NCI-H1417 treated with DMSO at 0.1 percent for 48 hours (cell line): ENCODE measurements around the gene PPFIA2.
A peak's percentile ranks its signal among the peaks of the same experiment; 100 is the strongest.

ENCODE experiments used
- DNase-seq: peaks from one replicate; lab custom pipeline; 2025; lab: John Stamatoyannopoulos, UW

Gene PPFIA2

DNA sequence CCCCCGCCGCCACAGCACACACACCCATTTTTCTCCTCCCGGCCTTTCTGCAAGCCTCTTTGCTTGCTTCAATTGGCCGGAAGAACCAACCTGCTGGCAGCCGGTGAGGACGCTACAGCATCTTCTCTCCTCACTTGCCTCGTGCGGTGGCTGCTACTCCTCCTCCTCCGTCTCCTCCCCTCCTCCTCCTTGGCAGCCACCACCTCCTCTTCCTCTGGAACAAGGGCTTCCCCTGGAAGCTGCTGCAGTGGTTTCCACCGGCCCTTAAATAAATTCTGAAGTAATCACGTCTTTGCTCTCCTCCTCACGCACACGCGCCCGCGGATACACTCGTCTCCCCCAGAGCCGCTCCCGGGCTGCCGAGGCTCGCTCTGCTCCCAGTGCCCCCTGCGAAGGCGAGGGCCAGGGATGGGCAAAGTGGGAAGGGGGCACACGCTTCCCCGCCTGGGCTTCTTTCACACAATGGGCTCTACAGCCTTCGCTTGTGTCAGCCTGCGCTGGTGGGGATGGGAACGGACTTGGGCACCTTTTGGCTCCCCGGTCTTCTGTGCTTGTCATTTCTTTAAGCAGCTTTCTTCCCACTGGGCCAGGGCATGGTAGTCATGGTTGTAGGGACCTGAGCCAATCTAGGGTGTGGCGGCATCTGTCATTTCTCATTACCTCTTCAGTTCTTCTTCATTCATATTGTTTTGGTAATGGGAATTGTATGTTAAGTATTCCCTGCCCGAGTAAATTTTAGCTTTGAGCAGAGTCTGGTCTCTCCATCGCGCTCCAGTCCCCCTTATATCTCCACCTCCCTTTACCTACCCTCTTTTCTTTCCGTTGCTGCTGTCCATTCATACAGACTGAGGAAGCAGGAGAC, at the start of gene PPFIA2:
TSS of gene PPFIA2 (minus strand) at position 161 of the 862 bp plus-strand sequence.
- peak; percentile 58 for DNase-seq

DNA sequence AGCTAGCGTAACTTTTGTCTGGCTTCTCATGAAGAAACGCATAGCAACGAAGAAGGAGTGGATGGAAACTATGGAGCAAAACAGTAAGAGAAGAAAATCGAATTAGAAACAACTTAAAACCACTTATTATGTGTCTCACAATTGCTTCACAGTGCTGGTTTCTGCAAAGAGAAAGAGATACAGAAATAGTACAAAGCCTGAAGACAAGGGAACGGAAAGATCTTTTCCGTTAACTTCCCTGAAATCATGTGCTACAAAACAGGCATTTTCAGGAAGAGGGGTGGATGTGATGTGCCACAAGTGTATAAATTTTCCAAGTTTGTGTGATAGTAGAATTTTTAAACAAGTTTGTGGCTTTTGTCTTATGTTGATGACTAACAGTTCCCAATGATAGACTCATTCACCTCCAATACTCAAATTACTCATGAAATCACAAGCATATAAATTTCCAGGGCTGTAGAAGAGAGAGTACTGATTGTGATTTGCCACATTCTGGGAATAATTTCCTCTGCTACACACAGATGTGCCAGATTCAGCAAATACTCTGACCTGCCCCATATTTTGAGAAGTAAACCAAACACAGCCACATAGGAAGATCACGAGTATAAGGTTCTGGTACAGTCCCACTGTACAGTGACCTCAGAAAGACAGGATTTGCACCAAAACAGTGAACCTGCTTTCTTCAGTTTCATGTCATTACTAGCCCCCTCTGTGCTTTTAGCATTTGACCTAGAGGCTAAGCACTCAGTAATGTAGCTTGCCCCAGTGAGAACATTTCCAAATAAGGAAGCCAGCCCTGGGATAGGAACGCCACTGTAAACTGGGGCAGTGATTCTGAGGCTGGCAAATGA, 41.4 kb upstream of the PPFIA2 start:
- DNase-seq = no peak

DNA sequence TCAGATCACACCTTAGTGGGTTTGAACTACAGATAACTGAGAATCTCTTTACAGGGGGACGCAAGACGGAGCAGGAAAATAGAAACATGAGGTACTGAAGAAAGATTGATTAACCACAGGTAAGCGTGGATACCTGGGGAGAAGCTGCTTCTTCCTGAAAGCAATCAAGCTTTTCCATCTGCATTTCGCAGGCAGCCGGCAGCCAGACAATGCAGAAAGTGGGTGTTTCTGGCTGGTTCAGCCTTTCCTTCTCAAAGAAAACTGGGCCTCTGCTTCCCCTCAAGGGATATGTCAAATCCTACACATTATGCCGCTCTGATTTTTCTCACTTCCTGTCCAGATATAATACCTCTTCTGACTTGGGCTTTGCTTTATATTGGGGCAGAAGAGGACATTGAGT, 39.1 kb upstream of the PPFIA2 start:
- no peak for DNase-seq

DNA sequence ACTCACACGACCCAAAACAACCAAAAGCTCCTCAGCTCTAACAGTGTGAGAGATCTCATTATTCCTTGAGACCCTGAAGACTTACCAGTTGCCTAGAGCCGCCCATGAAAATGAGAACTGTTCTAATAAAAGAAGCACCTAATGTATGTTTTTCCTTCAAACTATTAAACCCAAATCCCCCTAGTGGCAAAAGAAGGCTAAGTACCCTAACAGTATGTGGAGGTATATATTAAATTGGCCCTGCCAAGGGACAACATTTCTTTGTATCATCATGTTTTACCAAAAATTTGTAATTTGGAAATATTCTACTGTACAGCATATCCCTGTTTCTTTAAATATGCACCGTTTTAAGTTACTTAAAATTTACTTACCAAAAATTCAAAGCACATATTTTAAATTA, 38.0 kb upstream of the PPFIA2 start:
- DNase-seq = no peak

DNA sequence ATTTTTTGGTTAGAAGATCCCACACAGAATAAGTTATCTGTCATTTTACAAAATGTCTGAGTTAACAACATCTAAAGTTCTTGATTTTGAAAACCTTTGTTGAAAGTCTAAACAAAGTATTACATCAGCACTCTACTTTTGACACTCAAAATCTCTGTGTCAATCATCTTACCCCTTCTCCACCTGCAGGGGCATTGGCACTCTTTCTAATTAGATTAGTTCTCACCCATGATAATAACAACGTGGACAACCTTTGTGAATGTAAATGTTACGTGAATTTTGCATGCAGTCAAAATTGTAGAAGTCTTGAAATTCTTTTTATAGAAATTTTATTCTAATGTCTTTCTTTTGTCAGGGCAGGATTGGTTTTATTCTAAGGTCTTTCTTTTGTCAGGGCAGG, 33.5 kb upstream of the PPFIA2 start:
- DNase-seq = no peak

DNA sequence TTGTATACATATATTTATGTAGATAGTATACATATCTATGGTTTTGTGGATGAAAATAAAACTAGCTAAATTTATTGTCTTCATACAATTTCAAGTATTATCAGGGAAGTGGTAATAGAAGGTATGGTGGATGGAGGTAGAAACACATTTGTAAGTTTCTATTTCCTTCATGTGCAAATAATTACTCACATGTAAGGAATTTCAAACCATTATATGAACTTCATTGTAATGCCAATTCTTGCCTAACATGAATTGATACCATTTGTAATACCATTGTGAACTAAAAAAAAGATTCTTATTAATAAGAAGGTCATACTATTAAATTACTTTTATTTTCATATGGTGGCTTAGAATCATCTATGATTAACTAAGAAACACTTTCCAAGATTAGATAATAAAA, 20.1 kb upstream of the PPFIA2 start:
- no peak for DNase-seq

DNA sequence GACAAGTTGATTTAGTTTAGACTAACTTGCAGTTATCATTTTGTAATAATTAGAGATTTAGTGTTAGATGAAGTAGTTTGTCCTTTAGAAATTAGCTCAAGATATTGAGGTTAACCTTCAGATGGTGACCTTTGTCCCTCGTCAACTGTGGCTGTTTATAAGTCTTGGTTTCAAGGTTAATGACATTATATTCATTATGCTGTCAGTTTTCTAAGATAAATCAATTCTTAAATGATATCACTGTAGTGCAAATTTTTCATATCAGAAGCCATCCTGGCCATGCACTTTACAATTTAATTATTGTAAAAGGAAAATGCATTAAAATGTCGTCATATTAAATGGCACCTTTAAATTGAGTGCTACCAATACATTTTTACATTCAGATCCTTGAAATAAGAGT, 19.6 kb upstream of the PPFIA2 start:
- DNase-seq = no peak

DNA sequence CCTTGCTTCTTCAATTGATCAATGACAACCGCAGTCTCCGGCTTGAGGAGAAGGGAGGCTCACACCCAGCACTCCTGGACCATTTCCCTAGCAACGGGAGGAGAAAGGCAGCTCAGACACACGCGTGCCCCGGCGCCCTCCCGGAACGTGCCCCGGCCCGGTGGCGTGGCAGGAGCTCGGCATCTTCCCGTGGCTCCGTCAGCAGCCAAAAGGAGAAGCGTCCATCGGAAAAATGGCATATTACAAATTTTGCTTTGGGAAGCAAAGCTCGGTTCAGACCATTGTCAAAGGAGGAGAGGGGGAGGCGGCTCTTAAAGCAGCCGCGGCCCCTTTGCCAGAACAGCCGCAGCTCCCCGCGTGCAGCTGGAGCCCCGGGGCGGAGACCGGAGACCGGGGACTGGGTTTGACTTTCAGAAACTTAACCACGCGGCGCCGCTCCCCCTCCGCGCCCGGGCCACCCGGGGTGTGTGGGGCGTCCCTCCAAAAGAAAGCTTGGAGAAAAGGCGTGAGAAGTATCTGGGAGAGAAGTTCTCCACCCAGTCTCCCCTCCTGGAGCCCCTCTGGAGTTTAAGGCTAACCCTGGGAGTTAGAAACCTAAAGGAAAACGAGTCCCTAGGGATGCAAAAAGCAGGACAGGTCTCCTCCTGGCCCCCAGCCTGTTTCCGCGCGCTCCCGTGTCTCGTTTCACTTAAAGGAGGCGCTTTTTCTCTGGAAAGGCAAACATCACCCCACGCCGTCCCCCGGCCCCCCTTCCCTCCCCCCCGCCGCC, 545 bp downstream of the PPFIA2 start:
- DNase-seq = peak; percentile 10

DNA sequence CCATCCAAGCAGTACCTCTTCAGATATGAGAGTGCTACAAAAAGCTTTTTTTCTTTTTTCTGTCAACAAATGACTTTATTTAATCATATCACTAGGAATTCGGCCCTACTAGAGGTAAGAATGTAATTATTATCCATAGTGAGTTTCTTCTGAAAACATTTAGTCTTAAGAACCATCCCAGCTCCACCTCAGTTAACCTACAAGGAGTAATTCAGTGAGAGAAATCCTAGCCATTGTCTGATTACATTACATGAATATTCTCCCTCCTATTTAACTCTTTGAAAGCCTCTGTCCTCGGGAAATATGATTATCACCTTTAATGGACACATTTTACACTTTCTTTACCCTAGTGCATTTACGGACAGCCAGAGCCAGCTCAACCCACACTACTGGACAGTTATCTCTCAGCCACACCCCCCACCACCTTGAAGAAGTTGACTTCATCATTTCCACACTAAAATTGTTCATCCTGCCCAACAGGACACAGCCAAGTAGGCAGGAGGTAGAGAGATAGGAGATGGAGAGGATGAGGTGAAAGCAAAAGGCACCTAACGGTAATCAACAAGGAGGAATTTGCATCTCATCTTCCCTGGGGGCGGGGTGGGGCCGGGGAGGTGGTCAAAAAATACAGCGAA, 1.3 kb downstream of the PPFIA2 start:
- DNase-seq = no peak

DNA sequence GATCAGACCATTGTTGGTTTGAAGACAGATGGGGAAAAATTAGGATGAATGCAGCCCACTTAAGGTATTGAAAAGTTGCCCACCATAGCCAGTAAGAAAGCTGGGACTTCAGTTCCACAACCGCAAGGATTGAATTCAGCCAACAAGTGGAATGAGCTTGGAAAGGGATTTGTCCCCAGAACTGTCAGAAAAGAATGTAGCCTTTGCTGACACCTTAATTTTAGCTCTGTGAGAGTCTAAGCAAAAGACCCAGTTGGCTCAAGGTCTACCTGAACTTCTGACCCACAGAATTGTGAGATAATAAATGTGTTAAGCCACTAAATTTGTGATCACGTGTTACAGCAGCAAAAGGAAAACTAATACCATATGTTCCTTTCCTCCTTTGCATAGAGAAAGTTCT, 29.4 kb downstream of the PPFIA2 start:
- no peak for DNase-seq

DNA sequence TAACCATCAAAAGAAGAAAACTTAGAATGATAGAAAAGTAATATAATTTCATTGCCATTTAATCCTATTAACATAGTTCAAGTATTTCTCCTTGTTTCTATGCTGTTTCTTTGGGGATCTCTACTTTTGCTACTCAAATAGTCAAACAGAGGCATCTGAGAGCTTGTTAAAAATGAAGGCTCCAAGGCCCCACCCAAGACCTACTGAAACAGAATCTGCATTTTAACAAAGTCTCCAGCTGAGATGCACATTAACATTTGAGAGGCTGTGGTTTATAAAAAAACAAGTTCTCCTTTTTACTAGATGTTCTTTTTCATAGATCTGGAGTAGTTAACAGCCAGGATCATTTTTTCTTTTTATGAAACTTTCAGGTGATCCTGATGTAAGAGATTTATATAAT, 31.8 kb downstream of the PPFIA2 start:
- no peak for DNase-seq

DNA sequence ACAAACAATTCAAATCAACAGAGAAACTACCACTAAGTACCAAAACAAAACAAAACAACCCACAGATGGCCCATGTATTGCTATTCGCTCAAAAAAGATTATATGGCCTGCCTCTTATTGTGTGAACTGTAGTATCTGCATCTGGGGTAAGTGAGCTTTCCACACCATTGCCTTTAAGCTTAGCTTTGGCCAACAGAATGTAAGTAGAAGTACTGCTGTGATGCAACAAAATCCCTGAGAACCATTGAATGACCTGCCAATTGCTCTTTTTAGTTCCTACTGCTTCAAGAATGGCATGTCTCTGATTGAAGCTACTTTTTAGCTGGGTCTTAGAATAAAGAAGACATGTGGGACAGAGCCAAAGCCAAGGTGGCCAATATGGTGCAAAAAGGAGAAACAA, 32.5 kb downstream of the PPFIA2 start:
- no peak for DNase-seq

DNA sequence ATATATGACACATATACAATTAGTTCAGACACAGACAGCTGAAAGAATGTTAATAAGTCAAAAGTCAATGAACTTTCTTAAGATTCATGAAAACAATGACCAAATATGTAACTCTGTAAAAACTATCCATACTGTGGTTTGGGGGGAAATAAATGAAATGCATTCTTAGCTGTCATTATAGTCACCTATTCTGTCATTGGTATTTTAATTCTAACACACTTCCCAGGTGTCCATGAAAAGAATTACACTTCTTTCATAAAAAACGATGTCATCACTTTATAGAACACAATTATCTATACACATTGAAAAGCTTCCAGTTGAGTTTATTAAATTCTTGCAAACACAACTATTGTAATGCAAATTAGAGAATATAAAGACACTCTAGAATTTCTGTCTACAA, 35.8 kb downstream of the PPFIA2 start:
- DNase-seq = no peak

DNA sequence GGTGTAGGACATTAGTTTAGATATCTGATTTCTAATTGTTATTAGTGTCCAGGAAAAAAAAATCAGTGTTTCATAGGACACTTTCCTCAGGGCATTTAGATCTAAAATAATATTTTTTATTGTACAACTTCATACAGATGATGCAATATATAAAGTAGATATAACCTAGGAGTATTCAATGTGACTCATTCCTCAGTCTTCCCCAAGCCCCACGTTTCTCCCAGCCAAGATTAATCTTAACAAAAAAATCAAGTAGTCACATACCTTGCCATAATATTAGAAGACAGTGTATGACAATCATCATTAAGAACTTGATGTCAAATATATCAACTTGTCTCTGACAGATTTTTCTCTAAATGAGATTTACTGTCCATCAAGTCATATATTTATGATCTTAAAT, 37.1 kb downstream of the PPFIA2 start:
- DNase-seq = no peak

DNA sequence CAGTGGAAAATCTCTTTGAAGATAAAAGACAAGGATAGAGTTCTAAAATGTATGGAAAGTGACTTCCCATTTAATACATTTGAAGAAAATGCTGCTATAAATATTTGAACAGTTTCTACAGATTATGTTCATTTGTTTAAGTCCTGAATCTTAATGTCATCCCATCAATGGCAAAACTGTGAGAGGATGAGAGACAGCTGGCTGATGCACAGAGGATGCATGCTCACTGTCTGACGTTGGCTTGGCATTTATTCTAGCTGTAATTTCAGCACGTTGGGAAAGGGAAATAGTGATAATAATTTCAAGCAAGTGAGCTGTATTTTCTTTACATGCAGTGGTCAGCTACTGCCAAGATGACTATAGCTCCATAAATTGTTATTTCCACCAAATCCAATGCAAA, 40.5 kb downstream of the PPFIA2 start:
- DNase-seq = no peak

DNA sequence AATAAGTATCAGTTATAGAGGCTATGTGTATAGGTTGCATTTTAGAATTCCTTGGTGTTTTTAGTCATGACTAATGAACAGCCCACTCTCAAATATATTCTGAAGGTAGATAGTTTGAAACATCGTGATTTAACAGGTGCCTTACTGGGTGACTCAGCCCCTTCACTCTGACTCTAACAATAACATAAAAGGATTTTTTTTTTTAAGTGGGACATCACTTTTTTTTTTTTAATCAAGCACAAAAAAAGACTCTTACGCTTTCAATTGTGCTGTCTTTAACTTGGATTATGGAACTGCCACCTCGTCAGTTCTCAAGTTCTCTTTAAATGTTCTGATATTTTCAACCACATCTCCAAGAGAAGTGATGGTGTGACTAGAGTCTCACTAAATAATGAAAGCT, 46.6 kb downstream of the PPFIA2 start:
- no peak for DNase-seq

DNA sequence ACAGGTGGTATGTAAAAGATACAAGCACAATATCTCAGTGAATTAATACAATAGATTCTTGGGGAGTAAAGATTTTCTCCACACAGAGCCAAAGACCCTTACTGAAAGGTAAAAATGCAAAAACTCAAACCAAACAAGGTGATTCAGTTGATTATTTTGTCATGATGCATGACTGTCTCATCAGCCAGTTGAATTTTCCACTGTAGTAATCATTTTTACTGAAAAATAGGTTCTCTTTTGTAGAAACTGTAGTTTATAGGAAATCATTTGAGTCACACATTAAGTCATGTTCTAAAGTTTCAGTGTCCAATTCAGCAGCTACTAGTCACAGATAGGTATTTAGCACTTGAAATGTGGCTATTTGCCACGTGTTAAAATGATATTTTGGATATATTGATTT, 53.6 kb downstream of the PPFIA2 start:
- no peak for DNase-seq

DNA sequence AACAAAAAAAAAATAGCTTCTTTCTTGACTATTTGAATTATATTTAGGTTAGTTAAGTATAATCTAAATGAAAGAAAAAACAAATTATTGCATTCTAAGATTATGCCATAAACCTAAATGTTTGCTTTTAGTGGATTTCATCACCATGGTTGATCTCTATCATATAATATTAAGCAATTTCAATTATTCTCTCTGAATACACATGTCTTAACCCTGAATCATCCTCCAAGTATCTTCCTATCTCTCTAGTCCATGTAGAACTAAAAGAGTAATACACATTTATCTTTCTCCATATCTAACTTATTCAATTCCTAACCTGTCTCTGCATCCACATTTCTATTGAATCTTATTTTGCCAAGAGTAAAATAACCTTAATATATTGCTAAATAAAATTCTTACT, 59.6 kb downstream of the PPFIA2 start:
- DNase-seq = no peak

DNA sequence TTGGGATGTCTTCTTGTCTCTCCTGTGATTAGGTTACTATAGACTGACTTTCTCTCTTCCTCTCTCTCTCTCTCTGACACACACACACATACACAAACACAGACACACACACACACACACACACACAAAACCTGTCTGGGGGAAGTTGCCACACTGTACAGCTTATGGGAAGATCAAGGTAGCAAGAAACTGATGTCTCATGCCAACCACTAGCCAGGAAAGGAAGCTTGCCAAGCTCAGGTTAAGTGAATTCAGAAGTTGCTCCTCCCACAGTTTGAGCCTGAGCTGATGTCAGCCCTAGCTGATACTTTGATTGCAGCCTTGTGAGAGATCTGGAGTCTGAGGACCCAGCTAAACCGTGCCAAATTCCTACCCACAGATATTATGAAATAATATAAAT, 67.1 kb downstream of the PPFIA2 start:
- no peak for DNase-seq

DNA sequence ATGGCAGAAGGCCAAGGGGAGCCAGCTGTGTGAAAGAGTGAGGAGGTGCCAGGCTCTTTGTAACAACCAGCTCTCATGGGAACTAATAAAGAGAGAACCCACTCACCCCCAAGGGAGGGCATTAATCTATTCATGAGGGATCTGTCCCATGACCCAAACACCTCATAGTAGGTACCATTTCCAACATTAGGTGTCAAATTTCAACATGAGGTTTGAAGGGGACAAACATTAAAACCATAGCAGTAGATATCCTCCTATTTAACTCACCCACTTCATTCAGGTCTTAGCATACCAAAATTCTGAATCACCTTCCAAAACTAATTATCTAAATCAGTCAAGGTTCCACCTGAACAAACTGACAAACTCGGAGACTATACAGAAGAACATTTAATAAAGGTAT, 75.3 kb downstream of the PPFIA2 start:
- DNase-seq = no peak

DNA sequence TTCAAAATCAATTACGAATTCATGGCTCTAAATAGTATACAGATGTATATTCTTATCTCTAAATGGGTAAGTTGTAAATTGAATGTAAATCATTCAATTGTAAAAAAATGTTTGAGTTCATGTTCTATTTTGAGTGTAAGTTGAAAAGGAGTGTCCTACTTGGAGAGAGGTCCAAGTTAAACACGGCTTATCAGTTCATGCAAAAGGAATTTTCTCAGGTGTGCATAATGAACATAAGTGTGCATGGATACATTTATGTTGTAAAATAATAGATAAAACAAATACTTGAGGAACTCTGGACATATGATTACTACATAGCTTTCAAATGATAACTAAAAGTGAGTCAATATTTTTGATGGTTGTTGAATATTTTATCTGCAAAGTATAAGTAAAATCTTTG, 79.5 kb downstream of the PPFIA2 start:
- DNase-seq = no peak

DNA sequence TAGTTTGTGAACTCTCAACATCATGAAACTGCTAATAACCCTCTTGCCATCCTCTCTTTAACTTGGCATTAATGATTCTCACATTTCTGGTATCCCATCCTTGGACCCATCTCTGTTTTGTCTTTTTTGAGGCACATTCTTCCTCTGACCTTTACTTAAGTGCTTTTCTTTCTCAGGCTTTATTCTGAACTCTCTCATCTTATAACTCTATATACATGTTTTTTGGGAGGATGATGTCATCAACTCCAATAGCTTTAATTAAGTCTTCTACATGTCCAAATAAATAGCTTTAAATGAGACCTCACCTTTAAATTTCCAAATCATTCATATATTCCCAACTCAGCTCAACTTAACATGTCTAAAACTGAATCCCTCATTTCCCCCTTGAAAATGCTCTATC, 88.4 kb downstream of the PPFIA2 start:
- no peak for DNase-seq
